Prostate gland (tissue), 2 donors: Measurements from ENCODE around the gene ILKAP. TPM values are rescaled to one million over a fixed set of nuclear protein-coding genes. Genes with fewer than 3 reads are reported as not detected.

Experiments
- DNase-seq: peaks from one replicate; pipeline ENCODE4 v3.0.0-alpha.2; 2019; ENCODE audit warnings: low spot score
- H3K27ac ChIP-seq, 2 donors: fragments of 200-600 bp; sonication (generic); 2 replicates each; pipeline ENCODE4 v1.5.1; 2017 to 2019
- H3K27me3 ChIP-seq: fragments of 200-600 bp; sonication (generic); replicated peaks from 2 replicates; pipeline ENCODE4 v1.5.1; 2019; ENCODE audit not compliant: insufficient read depth
- H3K36me3 ChIP-seq, 2 donors: fragments of 200-600 bp; sonication (generic); 1 replicate in 1 of 2; 2 replicates in 1 of 2; pipeline versions ENCODE4 v1.5.1 to v1.8.1; 2017 to 2019
- H3K4me1 ChIP-seq: fragments of 200-600 bp; sonication (generic); replicated peaks from 2 replicates; pipeline ENCODE4 v1.5.1; 2019
- H3K4me3 ChIP-seq, 2 donors: fragments of 200-600 bp; sonication (generic); 2 replicates each; pipeline ENCODE4 v1.5.1; 2017 to 2019
- H3K9me3 ChIP-seq: fragments of 200-600 bp; sonication (generic); 2 replicates; pipeline ENCODE4 v1.5.1; 2017
- POLR2A ChIP-seq: fragments of 450-650 bp; IDR thresholded peaks from one replicate; pipeline ENCODE4 v1.6.1; 2016; ENCODE audit warnings: antibody characterized with exemption, mild to moderate bottlenecking
- POLR2AphosphoS5 ChIP-seq: sonication (generic); formaldehyde crosslinking; IDR thresholded peaks from one replicate; pipeline ENCODE4 v1.6.1; 2017; ENCODE audit warnings: antibody characterized with exemption
- WGBS: methylation state at CpG from one replicate; pipeline ENCODE4 v1.1.5; 2018; 5-methylcytosine and 5-hydroxymethylcytosine counted together
- intact Hi-C: fragments of 100-400 bp; cut with DNase I; formaldehyde crosslinking; loops from one replicate; pipeline ENCODE4 v1.14.2; 2022
- total RNA-seq, 2 donors: library from RNA; depleted of rRNA; stranded (reverse); fragments of >200 nt; gene quantifications; one replicate each; pipeline ENCODE4 v1.1.0, GENCODE V29; 2016
- TF ChIP-seq, protein P1 (sequence below), 4 experiments: fragments of 200-600 bp in 2 of 4; fragments of 450-650 bp in 2 of 4; sonication (generic) in 2 of 4; IDR thresholded peaks; 1 replicate in 3 of 4; 2 replicates in 1 of 4; pipeline ENCODE4 v1.5.1; 2016 to 2019; ENCODE audit warnings: antibody characterized with exemption in 4 of 4, mild to moderate bottlenecking in 2 of 4, moderate library complexity in 2 of 4

The ILKAP gene
- total RNA-seq, 2 donors from 2014 or later = 33.6 to 41.8 TPM

DNA sequence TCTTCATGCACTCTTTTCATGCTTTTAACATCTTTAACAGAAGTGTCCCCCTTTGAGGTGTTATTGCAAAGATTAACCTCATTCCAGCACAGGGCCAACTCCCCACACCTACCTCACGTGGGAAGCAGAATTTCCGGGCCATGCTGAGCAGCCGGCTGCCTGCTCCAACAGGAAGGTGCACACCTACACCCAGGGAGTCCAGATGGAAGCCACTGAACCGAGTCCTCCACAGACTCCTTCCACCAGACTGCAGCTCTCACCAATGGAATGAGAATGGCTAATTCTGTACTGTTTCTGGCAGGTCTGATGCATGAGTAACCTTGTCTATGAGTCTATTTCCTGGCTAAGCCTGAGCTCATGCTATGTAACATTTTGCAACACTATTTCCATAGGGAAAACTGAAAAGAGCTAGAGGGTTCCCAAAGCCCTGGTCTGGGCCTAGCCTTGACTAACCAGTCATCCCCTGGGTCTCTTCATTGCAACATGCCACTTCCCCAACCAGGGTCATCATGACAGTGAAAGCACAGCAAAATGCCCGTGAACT is 33.7 kb downstream of the ILKAP start:
- TF ChIP-seq, protein P1, sequence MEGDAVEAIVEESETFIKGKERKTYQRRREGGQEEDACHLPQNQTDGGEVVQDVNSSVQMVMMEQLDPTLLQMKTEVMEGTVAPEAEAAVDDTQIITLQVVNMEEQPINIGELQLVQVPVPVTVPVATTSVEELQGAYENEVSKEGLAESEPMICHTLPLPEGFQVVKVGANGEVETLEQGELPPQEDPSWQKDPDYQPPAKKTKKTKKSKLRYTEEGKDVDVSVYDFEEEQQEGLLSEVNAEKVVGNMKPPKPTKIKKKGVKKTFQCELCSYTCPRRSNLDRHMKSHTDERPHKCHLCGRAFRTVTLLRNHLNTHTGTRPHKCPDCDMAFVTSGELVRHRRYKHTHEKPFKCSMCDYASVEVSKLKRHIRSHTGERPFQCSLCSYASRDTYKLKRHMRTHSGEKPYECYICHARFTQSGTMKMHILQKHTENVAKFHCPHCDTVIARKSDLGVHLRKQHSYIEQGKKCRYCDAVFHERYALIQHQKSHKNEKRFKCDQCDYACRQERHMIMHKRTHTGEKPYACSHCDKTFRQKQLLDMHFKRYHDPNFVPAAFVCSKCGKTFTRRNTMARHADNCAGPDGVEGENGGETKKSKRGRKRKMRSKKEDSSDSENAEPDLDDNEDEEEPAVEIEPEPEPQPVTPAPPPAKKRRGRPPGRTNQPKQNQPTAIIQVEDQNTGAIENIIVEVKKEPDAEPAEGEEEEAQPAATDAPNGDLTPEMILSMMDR (IDR thresholded peaks at IDR 0.05) = no peak
- H3K9me3 ChIP-seq = no peaks in the 10 kb centered on the region
- H3K4me1 ChIP-seq = no peaks in the 10 kb centered on the region
- no peak overlapping the region for H3K4me3 ChIP-seq
- intact Hi-C loops = loop anchor here (10.0 kb wide), 1 partner anchor 315 kb away; the partner anchor contains the start of gene RAMP1
- H3K36me3 ChIP-seq = no peaks in the 10 kb centered on the region
- no peaks in the 10 kb centered on the region for H3K27me3 ChIP-seq
- WGBS = 56% methylated on average over 5 of the region's 5 CpGs
- H3K27ac ChIP-seq = no peak overlapping the region
- no peak for DNase-seq

DNA sequence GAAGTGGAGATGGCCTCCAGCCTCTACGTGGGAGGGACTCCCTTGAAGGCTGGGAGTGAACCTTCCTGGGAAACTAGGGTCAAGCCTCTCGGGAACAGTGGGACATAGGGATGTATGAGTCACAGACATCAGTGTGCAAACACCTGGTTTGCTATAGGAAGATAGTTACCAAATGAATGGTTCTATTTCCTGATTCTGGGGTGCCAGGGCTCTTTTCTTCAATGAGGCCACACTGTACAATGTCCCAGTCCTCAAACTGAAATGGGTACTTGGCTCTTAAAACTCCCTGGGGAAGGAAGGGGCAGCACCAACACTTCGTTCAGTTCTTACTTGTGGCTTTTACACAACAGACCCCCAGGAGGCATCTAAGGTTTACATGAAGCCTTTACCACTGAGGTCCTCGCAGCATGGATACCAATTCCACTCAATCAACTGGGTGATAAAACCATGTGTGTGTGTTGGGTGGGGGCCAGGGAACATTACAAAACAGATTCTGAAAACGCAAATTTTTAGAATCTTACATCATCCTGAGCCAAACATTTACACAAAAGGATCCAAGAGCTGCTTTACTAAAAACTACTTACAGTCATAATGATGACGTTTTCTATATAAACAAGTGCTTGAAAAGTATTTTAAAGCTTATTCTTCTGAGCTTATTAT is 34.3 kb downstream of the ILKAP start:
- Histone ChIP-seq H3K9me3 (no peaks in the 10 kb centered on the region), H3K4me3 (no peak overlapping the region), H3K27ac (peak overlapping the region in 1 of 2 donors; percentile 2), H3K4me1 (no peaks in the 10 kb centered on the region), H3K36me3 (no peaks in the 10 kb centered on the region), H3K27me3 (no peaks in the 10 kb centered on the region)
- TF ChIP-seq POLR2AphosphoS5 (no peak), POLR2A (no peak)
- TF ChIP-seq, protein P1 (IDR thresholded peaks at IDR 0.05) = no peak
- no peak for DNase-seq
- intact Hi-C loops = loop anchor here (10.0 kb wide), 1 partner anchor 314 kb away; the partner anchor contains the start of gene RAMP1
- 57% methylated on average over 6 of the region's 6 CpGs for WGBS

DNA sequence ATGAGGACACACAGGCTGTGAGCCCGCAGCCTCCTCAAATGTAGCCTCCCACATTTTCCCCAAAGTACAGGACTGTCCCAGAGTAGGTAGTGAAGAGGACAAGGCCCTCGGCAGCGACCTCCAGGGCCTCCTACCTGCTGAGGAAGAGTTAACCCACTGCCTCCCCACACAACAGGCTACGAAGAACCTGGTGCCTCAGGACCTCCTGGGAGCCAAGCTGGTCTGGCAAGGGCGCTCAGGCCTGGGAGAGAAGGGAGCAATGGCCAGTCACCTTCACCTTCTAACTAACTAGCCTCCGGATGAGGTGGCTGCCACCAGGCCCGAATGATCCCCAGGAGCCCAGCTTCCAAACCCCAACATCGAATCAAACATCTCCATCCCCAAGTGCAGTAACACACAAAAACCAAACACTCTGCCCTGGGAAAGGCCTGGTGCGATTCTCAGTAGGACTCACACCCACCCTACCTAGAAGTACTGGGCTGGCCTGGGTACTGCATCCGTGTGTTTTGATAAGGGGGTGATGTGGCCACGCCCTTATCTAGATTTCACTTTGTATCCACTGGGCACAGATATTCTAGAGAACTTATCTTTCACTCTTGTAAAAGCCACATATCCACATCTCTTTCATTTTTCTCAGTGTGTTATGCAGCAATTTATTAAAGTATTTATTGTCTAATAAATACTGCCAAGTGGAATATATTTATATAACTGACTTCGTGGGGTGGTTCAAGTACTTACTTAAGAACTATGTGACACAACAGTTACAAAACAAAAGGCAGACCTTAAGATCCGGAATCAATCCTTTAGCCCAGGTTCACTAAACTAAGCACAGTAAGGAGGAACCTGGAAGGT is 35.1 kb downstream of the ILKAP start:
- DNase-seq = no peak
- peak overlapping the region in 1 of 2 donors; percentile 2 for H3K27ac ChIP-seq

DNA sequence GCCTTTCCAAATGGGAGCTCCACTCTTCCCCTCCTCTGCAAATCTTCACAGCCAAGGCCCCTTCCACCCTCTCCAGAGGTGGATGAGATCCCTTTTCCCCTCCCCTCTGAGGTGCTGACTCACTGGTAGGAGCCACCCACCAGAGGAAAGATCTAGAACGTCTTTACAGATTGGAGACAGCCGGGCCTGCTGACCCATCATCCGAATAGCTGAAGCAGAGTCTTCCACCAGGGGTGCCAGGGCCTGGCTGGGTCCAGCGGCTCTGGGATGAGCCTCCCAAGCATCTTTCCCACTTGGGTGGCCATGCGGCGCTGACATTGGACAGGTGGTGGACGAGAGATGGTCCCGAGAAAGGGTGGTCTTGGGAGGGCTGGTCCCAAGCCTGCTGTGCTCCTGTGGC is 35.7 kb downstream of the ILKAP start:
- WGBS = 81% methylated on average over 8 of the region's 8 CpGs
- TF ChIP-seq, protein P1 (IDR thresholded peaks at IDR 0.05) = no peak
- TF ChIP-seq POLR2AphosphoS5 (no peak), POLR2A (no peak)
- no peak overlapping the region for H3K27ac ChIP-seq
- H3K4me3 ChIP-seq = no peak overlapping the region
- no peaks in the 10 kb centered on the region for H3K9me3 ChIP-seq
- no peaks in the 10 kb centered on the region for H3K36me3 ChIP-seq
- H3K27me3 ChIP-seq = peaks cover 5% of the 10 kb centered on the region
- no peaks in the 10 kb centered on the region for H3K4me1 ChIP-seq
- no peak for DNase-seq
- intact Hi-C loops = loop anchor here (10.0 kb wide), 1 partner anchor 313 kb away; the partner anchor contains the start of gene RAMP1

More for the DNA sequence above, 35.1 kb downstream of the ILKAP start:
- Histone ChIP-seq H3K27me3 (peaks cover 5% of the 10 kb centered on the region), H3K9me3 (no peaks in the 10 kb centered on the region), H3K4me1 (no peaks in the 10 kb centered on the region), H3K36me3 (no peaks in the 10 kb centered on the region), H3K4me3 (no peak overlapping the region)
- 81% methylated on average over 13 of the region's 13 CpGs for WGBS
- TF ChIP-seq, protein P1 (IDR thresholded peaks at IDR 0.05) = no peak
- TF ChIP-seq POLR2A (no peak), POLR2AphosphoS5 (no peak)
- intact Hi-C loops = loop anchor here (10.0 kb wide), 1 partner anchor 314 kb away; the partner anchor contains the start of gene RAMP1
